Activated T-cell treated with anti-CD3 and anti-CD28 coated beads for 4 hours (primary cell): ENCODE results near the gene CAMK1.

ENCODE experiments used
- DNase-seq: peaks from one replicate; pipeline ENCODE4 v3.0.0-alpha.2; 2020

The CAMK1 gene

DNA sequence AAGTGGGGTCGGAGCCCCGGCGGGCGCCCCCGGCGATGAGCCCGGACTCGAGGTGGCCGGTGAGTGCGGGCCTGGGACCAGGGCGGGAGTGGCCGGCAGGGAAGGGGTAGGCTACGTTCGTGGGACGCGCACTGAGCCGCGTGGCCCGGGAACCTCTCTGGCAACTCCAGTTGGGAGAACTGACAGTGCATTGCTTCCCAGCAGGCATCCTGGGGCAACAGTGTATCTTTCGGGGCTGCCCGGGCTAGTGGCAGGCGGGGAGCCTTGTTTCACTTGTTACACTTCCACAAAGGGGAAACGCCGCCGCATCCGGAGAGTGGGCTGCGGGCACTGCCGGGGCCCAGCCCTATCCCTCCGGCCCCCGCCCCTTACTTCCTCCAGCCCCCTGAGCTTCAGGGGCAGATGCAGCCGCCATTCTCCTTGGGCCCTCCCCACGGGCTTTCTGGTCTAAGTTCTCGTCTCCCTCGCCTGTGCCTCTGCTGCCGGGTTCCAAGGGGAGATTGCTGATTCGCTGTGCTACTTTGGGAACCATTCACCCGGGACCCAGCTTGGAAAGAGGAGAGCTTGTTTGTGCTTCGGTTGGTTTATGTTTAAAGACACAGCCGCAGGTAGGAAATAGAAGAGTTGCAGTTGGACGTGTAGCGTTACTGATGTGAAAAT lies 37.5 kb downstream of the CAMK1 start:
- no peak for DNase-seq

DNA sequence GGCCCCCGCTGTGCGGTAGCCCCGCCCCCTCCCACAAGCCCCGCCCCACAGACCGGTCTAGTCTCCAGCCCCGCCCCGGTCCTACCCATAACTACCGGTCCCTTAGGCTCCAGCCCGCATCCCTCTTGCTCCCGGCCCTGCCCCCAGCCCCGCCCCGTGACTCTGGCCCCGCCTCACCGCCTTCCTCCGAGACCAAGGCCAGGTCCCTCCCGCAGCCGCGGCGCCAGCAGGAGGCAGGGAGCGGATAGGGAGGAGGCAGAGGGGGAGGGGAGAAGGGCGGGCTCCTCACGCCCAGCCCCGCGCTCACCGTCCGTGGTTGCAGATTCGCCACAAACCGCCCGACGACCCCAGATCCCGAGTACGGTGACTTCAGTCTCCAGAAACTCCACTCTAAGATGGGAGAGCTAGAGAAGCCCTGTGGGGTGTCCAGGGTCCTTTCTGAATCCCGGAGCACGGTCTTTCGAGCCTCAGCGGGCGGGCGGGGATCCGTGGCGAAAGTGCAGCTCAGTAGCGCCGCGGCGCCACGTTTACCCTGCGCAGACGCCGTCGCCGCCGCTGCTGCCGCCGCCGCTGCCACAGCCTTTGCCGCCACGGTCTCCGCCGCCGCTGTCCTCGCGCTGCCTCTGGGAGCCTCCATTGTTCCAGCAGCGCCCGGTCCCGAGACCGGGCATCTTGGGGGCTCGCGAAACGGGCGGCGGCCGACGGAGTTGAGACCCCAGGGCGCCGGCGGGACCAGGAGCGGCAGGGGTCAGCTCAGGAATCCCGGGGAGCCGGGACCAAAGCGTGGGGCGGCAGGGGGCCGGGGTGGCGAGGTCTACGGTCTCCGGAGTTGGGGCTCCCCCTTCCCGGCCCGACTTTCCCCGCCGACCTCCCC lies 38.3 kb downstream of the CAMK1 start, which contains the start of gene BRPF1:
BRPF1 (plus strand) TSS at position 530 of the 874 bp plus-strand sequence. CDS start 2,406 bp downstream, outside the sequence.
- DNase-seq: peak; percentile 99

DNA sequence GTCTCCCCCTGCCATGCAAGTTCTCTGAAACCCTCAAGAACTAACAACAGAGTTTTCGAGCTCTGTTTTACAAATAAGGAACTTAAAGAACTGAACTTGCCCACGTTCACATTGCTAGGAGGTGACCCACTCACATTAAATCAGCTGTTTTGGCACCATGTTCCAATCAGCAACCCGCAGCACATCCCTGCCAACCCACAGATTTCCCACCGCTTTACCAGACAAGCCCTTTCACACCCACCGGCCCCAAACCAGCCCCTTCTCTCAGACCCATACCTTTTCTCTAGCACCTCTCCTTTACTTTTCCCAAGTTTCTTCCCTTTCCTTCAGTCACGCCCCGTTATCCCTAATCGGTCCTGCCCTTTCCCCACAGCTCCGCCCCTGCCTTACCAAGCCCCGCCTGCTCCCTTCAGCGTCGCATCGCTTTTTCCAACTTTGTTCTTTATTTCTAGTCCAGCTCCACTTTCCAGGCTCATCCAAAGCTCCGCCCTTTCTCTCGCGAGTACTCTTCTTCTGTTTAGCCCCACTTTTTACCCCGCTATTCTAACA lies 39.0 kb downstream of the CAMK1 start:
- no peak for DNase-seq

DNA sequence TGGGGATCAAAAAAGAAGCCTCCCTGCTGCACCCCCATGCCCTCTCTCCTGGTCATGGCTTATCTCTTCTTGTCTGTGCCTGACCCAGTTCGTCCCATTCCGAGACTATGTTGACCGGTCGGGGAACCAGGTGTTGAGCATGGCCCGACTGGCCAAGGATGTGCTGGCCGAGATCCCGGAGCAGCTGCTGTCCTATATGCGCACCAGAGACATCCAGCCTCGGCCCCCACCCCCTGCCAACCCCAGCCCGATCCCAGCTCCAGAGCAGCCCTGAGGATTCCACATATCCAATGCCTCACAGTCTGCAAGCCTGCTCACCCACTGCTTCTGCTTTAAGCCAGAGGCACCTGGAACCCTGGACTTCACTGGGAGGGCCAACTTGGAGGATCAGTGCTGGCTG lies 40.3 kb downstream of the CAMK1 start:
- DNase-seq: no peak

DNA sequence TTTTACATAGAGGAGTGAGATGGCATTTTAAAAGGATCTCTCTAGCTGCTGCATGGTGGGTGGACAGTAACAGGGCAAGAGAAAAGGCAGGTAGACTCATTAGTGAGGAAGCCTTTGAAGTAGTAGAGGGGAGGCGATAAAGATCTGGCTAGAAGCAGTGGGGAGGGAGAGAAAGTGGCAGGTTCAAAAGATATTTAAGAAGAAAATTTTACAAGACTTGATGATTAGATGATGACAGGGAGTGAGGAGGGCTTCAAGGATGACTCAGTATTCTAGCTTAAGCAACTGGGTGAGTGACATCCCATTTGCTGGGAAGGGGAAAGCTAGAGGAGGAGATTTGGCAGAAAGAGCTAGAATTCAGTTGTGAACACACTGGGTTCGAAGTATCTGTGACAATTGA lies 42.0 kb downstream of the CAMK1 start:
- no peak for DNase-seq

DNA sequence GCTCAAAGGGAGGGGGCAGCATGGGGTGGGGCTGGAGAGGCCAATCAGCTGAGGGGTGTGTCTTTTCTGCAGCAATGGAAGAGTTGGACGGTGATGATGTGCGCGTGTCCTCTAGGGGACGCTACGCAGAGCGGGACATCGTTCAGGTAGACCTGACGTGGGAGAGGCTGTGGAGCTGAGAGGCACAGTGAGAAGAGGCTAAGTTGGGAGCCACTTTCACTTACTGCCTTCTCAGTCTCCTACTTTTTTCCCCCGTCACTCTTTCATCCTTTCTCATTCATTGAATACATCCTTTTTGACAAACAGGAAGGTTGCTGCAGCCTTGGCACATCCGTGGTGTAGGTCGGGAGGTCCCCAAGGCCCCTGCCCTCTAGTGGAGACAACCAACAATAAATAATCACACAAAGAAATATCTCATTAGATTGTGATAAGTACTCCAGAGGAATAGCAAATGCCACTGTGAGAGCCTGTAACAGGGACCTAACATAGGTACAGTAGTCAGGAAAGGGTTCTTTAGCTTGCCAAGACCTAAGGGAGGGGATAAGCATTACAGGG lies 42.6 kb downstream of the CAMK1 start:
- DNase-seq: no peak

DNA sequence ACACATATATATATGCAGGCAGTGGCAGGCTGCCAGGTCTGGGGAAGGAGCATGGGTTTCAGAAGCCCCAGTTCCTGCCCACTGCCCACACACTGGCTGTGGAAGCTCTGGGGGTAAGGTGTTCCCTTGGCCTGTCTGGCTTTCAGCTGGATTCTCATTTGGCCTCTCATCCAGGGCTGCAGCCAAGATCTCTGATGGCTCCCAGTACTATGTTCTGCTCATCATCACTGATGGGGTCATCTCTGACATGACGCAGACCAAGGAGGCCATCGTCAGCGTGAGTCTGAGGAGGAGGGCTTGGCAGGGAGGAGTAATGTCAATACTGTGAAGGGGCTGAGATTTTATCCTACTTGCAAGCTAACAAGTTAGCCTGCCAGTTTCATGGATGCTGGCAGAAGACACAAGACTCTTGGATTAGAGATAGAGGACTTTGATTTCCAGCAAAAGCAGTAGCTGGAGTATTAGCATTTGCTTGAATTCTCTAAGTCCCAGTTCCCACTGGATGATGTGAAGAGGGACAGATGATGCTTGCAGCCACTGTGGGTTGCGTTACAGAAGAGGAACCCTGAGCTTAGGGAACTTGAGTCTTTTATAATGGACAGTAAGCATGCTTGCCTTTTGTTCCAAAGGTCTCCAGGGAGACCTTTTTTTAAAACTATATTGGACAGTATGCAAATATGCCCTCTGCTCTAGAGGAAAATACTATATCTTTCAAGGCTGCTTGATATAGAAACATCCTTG lies 43.8 kb downstream of the CAMK1 start:
- DNase-seq: no peak

DNA sequence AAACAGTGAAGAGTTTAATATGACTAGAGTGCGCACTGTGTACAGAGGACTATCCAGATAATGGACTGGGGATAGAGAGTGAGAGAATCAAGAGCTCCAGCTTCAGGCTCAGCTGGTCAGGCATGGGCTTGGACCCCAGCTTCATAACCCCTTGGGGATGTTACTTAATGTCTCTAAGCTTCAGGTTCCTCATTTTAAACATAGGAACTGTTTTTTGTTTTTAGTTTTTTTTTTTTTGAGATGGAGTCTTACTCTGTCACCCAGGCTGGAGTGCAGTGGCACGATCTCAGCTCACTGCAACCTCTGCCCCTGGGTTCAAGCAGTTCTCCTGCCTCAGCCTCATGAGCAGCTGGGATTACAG lies 48.1 kb downstream of the CAMK1 start:
- no peak for DNase-seq

DNA sequence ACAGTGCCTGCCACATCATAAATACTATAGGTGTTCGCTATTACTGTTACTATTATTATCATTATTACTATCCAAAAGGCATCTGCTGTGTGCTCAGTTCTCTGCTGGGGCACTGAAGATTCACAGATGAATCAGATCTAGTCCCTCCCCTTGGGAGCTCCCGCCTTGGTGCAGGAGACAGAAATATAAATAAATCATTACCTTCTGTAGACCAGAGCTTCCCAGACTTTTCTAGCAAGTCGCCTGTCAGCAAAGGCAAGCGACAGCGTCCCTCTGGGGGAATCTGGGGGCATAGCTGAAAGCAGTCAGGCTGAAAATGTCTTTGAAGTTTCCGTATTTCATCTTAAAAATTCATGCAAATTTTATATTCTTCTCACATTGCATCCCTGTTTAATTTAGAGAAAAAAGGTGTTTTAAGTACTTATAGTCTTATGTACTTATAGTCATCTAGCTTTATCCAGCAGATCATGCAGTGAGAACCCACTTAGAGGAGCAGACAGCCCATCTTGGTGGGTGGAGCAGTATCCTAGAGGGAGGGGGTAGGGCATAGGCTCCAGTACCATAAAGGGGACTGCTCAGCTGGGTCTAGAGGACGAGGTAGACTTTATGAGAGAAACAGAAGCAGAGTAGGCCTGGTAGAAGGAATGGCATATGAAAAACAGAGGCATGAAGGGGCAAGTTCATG lies 48.6 kb downstream of the CAMK1 start:
- DNase-seq: no peak

DNA sequence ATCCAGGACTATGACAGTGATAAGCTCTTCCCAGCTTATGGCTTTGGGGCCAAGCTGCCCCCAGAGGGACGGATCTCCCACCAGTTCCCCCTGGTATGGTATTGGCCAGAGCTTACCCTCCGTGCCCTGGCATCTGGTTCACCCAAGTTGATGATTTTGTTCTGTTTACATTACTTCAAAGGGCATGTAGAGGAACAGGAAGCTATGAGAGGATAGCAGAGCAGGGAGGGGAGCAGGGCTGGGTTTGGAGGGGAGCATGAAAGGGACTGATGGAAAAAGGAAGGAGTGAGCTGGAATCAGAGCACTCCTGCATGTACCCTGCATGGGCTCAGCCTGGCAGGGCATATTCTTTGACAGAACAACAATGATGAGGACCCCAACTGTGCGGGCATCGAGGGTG lies 51.6 kb downstream of the CAMK1 start:
- no peak for DNase-seq

DNA sequence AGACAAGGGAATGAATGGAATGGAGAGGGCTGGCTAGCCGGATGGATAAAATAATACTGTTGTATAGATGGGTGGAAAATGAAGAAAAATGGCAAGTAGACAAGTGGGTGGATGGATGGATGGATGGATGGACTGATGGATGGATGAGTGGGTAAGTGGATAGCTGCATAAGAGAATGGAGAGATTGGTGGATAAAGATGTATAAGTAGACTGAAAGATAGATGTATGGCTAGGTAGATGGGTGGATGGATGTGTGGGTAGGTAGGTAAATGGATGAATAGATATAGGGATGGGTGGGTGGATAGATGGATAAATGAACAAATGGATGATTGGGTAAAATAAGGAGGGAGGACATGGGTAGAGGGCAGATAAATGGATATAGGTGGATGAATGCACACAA lies 52.2 kb downstream of the CAMK1 start:
- DNase-seq: no peak

DNA sequence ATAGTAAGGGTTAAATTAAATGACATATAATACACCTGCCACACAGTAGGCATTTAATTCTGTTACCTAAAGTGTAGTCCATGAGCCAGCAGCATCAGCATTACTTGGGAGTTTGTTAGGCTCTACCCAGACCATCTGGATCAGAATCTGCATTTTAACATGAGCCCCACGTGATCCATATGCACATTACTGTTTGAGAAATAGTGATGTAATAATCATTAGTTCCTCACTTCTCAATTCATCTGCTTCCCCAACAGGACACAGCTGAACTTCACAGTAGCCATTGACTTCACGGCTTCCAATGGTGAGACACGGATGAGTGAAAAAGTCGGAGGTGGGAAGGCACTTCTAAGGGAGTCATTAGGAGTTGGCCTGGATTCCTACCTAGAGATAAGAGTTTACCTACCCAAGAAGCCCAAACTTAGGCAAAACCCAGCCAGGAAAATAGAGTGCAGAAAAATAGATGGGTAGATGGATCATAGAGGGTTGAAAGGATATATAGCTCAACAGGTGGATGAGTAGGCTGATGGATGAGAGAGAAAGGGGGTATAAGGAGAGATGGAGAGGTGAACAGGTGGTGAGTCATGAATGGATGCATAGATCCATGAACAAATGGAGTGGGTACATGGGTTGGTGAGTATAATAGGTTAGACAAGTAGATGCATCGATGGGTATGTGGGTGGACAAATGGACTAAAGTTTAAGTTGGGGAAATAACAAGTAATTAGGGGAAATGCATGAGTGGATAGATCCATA lies 52.8 kb downstream of the CAMK1 start:
- DNase-seq: no peak

DNA sequence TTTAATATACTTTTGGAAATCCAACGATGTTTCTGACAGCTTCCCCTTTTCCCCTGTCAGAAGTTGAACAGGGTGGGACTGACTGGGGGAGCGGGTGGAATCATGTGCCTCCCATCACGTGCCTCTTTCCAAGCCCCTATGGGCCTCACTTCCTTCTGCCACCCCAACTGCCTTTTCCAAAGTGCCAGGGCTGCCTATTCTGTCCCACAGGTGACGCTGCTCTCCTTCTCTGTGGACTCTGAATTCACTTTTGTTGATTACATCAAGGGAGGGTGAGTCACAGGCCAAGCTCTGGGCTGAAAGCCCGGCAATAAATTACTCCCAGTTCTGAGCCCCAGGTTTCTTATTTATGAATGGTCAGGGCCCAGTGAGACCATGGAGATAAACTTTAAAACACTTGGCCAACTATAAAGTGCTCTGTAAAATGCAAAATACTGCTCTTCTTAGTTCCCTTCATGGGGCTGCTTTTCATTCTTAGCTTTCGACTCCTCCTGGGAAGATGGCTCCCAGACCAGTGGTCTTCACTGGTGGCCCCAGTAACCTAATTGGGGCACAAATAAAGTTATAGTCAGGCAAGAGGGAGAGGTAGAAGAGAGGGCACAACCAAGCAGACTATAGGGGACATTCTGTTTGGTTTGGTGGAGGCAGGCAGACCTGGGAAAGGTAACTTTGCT lies 53.8 kb downstream of the CAMK1 start:
- DNase-seq: no peak

DNA sequence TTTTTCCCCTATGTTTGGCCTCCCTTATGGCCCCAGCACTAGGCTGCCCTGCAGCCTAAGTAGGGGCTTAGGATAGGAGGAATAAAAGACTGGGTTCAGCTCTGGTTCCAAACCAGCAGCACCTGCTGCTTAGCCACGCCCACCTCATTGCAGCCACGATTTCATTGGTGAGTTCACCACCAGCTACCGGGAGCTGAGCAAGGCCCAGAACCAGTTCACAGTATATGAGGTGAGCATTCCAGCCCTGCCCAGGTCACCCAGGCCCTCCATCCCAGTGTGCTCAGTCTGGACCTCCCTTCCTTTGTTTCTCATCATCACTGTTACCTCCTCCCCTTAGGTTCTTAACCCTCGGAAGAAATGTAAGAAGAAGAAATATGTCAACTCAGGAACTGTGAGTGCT lies 54.6 kb downstream of the CAMK1 start:
- no peak for DNase-seq

DNA sequence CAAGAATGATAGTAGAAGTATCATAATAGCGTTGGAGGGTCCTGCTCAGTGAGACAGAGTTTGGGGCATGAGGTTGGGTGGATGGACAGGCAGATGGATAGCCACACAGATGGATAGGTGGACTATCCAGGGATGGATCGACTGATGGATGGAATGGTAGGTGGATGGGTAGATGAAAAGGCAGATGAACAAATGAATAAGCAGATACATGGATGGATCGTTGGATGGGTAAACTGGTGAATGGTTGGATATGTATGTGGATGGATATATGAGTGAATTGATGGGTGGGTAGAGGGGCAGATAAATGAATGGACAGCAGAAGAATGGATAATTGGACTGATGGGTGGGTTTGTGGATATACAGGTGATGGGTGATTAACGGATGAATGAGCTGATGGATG lies 56.6 kb downstream of the CAMK1 start:
- no peak for DNase-seq

DNA sequence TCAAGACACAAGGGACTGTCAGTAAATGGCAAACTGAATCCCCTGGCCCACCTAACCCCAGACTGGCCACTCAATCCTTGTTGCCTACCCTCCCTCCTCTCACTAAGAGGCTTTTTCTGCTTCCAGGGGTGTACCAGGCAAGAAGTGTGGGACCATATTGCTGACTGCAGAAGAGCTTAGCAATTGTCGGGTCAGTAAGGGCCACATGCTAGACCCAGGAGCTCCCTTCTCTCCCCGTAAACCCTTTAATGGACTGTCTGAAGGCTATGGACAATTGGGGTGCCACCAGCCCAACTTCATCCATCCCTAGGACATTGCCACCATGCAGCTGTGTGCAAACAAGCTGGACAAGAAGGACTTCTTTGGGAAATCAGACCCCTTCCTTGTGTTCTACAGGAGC lies 57.3 kb downstream of the CAMK1 start:
- no peak for DNase-seq

DNA sequence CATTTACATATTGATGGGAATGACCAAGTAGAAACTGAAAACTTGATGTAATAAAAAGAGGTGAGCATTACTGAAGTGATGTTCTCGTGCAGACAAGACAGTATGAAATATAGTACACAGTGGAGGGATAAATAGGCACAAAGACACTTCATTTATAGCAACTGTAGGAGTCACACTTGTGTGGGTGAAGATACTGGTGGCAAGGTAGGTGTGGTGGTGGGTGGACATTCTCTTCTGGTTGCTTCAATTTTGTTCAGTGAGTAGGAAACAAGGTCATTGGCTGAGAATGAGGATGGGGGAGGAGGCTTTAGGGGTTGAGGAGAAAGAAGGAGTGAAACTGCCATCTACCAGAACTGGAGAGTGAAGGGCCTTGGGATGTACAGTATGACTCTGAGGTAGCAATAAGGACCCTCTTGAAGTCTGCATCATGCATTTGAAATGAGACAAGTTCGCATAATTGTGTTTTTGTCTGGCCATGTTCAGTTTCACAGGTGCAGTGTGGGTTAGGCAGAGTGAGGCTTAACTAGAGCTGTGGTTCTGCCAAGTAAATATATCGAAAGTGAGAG lies 59.5 kb downstream of the CAMK1 start:
- no peak for DNase-seq
